ENCODE results near the gene NUDCD2. TPM values are rescaled to one million over a fixed set of nuclear protein-coding genes. Genes with fewer than 3 reads are reported as not detected.

Gene NUDCD2
- total RNA-seq, 1 experiment from 2014 or later = 56.8 TPM

DNA sequence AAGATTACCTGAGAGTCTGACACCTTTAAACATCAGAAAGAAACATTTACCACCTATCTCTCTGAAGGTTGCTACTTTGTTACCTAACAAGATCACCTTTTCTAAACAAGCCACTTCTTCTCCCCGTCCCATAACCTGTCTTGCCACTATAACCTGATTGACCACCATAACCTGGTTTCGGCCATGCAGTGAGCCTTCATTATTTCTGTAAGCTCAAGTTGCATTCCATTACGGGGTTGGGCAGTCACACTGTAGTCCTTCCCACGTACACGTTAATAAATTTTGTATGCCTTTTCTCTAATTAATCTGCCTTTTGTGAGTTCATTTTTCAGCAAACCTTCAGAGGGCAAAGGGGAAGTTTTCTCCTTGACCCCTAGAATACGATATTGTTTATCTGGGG, 50.5 kb downstream of the NUDCD2 start:
- intact Hi-C loops (cut with micrococcal nuclease) = loop anchor here (2.0 to 10.0 kb wide), 5 partner anchors 63 to 1865 kb away; partner anchors contain the start of gene GABRB2
- TF ChIP-seq EZH2 (IDR thresholded peaks at IDR 0.05) (no peak), YY1 (IDR thresholded peaks at IDR 0.05; ENCODE audit: extremely low read depth, insufficient replicate concordance, low read depth, low read length) (no peak), TCF7L2 (IDR thresholded peaks at IDR 0.05; ENCODE audit: borderline replicate concordance, extremely low read depth, insufficient read depth, insufficient read length) (no peak), CBX3 (IDR thresholded peaks at IDR 0.05; ENCODE audit: low read depth) (no peak), CEBPB (IDR thresholded peaks at IDR 0.05; ENCODE audit: low read depth) (no peak), ELF1 (IDR thresholded peaks at IDR 0.05; ENCODE audit: borderline replicate concordance, low read depth) (no peak), RAD21 (IDR thresholded peaks at IDR 0.05; ENCODE audit: low read depth) (no peak), EZH2phosphoT487 (IDR thresholded peaks at IDR 0.05; ENCODE audit: borderline replicate concordance) (no peak)
- TF ChIP-seq, protein P1, sequence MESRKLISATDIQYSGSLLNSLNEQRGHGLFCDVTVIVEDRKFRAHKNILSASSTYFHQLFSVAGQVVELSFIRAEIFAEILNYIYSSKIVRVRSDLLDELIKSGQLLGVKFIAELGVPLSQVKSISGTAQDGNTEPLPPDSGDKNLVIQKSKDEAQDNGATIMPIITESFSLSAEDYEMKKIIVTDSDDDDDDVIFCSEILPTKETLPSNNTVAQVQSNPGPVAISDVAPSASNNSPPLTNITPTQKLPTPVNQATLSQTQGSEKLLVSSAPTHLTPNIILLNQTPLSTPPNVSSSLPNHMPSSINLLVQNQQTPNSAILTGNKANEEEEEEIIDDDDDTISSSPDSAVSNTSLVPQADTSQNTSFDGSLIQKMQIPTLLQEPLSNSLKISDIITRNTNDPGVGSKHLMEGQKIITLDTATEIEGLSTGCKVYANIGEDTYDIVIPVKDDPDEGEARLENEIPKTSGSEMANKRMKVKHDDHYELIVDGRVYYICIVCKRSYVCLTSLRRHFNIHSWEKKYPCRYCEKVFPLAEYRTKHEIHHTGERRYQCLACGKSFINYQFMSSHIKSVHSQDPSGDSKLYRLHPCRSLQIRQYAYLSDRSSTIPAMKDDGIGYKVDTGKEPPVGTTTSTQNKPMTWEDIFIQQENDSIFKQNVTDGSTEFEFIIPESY (IDR thresholded peaks at IDR 0.05; ENCODE audit: extremely low read depth, insufficient replicate concordance, low read length) = no peak
- TF ChIP-seq, protein P2, sequence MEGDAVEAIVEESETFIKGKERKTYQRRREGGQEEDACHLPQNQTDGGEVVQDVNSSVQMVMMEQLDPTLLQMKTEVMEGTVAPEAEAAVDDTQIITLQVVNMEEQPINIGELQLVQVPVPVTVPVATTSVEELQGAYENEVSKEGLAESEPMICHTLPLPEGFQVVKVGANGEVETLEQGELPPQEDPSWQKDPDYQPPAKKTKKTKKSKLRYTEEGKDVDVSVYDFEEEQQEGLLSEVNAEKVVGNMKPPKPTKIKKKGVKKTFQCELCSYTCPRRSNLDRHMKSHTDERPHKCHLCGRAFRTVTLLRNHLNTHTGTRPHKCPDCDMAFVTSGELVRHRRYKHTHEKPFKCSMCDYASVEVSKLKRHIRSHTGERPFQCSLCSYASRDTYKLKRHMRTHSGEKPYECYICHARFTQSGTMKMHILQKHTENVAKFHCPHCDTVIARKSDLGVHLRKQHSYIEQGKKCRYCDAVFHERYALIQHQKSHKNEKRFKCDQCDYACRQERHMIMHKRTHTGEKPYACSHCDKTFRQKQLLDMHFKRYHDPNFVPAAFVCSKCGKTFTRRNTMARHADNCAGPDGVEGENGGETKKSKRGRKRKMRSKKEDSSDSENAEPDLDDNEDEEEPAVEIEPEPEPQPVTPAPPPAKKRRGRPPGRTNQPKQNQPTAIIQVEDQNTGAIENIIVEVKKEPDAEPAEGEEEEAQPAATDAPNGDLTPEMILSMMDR (IDR thresholded peaks at IDR 0.05 in 2 of 3, conservative IDR thresholded peaks at IDR 0.05 in 1 of 3; ENCODE audit: borderline replicate concordance in 1 of 3, insufficient read depth in 1 of 3, low read depth in 2 of 3, low read length in 2 of 3) = no peak
- no peak overlapping the region for H2AFZ ChIP-seq (ENCODE audit: low read depth, low read length, poor library complexity, severe bottlenecking)
- ATAC-seq = no peak
- H3K79me2 ChIP-seq (ENCODE audit: insufficient read depth, low read length) = no peaks in the 10 kb centered on the region
- no peaks in the 10 kb centered on the region for H3K9me3 ChIP-seq (ENCODE audit: control insufficient read depth in 1 of 2, insufficient read depth in 1 of 2, low read depth in 1 of 2, low read length in 2 of 2)
- no peaks in the 10 kb centered on the region for H3K9me2 ChIP-seq (ENCODE audit: insufficient read depth)
- no peak overlapping the region for H3K9ac ChIP-seq (ENCODE audit: low read length)
- RAD21 ChIA-PET (ENCODE audit: low non-redundant PET in 1 of 2, low total read pairs in 2 of 2, uncharacterized antibody in 2 of 2, unreplicated experiment in 2 of 2) = no interaction called here
- no peaks in the 10 kb centered on the region for H4K20me1 ChIP-seq (ENCODE audit: insufficient read depth)
- CTCF ChIA-PET = interaction anchor here (0.5 to 2.6 kb wide), 9 partner anchors 10 to 330 kb away, joined by 3 to 22 read pairs (median 6); partner anchors contain the start of genes HMMR and NUDCD2
- POLR2A ChIA-PET = no interaction called here
- H3K4me3 ChIP-seq (replicated peaks in 1 of 2; ENCODE audit: low read depth in 1 of 2, low read length in 2 of 2) = no peak overlapping the region
- H3K27ac ChIP-seq (ENCODE audit: low read depth, low read length) = no peak overlapping the region
- H3K4me2 ChIP-seq (ENCODE audit: low read length) = no peak overlapping the region
- H3K27me3 ChIP-seq (ENCODE audit: insufficient read depth, low read length) = 0 out of 2 replicates have a peak, but pooled peaks cover 3% of the 10 kb centered on the region
- no peak for DNase-seq (ENCODE audit: low read depth, low spot score)
- H3K36me3 ChIP-seq (ENCODE audit: control insufficient read depth in 1 of 2, insufficient read depth in 2 of 2, low read length in 2 of 2) = no peaks in the 10 kb centered on the region
- H3K4me1 ChIP-seq (ENCODE audit: control insufficient read depth in 1 of 2, insufficient read depth in 2 of 2, low read length in 2 of 2) = no peaks in the 10 kb centered on the region
- no TSS peak for BruUV-seq (replicated peaks)

All from HCT116 (cell line).